ENCODE results near the gene PDSS2. TPM values are rescaled to one million over a fixed set of nuclear protein-coding genes. Genes with fewer than 3 reads are reported as not detected.
A peak's percentile ranks its signal among the peaks of the same experiment; 100 is the strongest.

PDSS2 gene
- total and polyA plus RNA-seq, 2 of the 8 experiments (the other 6 are each of a cell fraction or from before 2014, with no cell fraction given) = 10.7 to 16.1 TPM

DNA sequence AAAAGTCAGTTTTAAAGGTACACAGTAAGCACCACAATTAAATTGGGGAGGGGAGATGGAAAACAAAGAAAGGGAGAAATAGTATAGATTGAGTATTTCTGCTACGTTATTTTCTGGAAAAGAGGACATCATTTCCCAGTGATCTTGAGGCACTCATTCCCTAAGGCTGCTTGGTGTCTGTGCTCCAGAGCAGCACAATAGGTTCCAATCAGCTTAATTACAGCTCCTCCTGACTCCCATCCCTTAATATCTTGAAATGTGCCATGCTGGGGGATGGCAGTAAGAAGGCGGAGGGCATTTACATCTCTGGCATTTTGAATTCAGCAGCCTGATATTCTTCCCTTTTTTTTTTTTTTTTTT is 304.6 kb downstream of the PDSS2 start:
- TF ChIP-seq KDM5A (IDR thresholded peaks at IDR 0.05; ENCODE audit: low read length) = no peak
- TF ChIP-seq TEAD4 (IDR thresholded peaks at IDR 0.05; ENCODE audit: low read depth, low read length) = no peak
- no peak for TF ChIP-seq POLR2A (IDR thresholded peaks at IDR 0.05; ENCODE audit: control extremely low read depth in 1 of 2, low read depth in 2 of 2, low read length in 2 of 2)
- ChIA-PET CTCF (ENCODE audit: partially characterized antibody) (interaction anchor here (0.9 to 1.0 kb wide), 2 partner anchors 24 to 501 kb away, joined by 4 read pairs; no protein-coding TSS in a partner anchor), POLR2A (ENCODE audit: partially characterized antibody) (interaction anchor here (0.9 to 1.1 kb wide), 3 partner anchors 17 to 39 kb away, joined by 3 to 4 read pairs (median 3); no protein-coding TSS in a partner anchor)
- H4K5ac ChIP-seq (ENCODE audit: insufficient read length, low read depth, low read length) = no peak overlapping the region
- no peaks in the 10 kb centered on the region for H3K36me3 ChIP-seq (ENCODE audit: control insufficient read depth in 2 of 4, insufficient read depth in 4 of 4, low read length in 3 of 4)
- no peak overlapping the region for H2BK5ac ChIP-seq (ENCODE audit: low read depth, low read length)
- FAIRE-seq = no peak
- no peak overlapping the region for H3K4ac ChIP-seq (replicated peaks; ENCODE audit: insufficient read length, low read depth, low read length)
- peak overlapping the region; percentile 48; the same call in 1 of the 2 replicates for H3K27ac ChIP-seq (ENCODE audit: low read depth, low read length)
- H3K23ac ChIP-seq (ENCODE audit: insufficient read length) = no peak overlapping the region
- H2AK5ac ChIP-seq (ENCODE audit: low read depth, low read length) = no peak overlapping the region
- peak overlapping the region; percentile 1 to 5; a peak in 1 of 4 replicates for H3K4me2 ChIP-seq (ENCODE audit: insufficient read depth in 1 of 2, low read depth in 2 of 2, low read length in 2 of 2)
- no peak overlapping the region for H2BK12ac ChIP-seq (ENCODE audit: low read depth, low read length)
- no peak overlapping the region for H4K91ac ChIP-seq (replicated peaks; ENCODE audit: insufficient read length, low read length)
- no peak overlapping the region for H3K4me3 ChIP-seq (ENCODE audit: extremely low read depth in 1 of 4, insufficient read depth in 2 of 4, low read depth in 3 of 4, low read length in 4 of 4)
- no peaks in the 10 kb centered on the region for H3K79me2 ChIP-seq (ENCODE audit: control insufficient read depth in 1 of 2, insufficient read depth in 2 of 2, low read length in 2 of 2)
- H4K8ac ChIP-seq (ENCODE audit: extremely low read depth, insufficient read depth, low read length) = no peak overlapping the region
- DNase-seq (ENCODE audit: low read depth in 1 of 2, low spot score in 2 of 2) = no peak
- H2BK20ac ChIP-seq (ENCODE audit: low read length) = no peak overlapping the region
- H4K20me1 ChIP-seq (replicated peaks in 1 of 2; ENCODE audit: control insufficient read depth in 1 of 2, insufficient read depth in 2 of 2, low read length in 2 of 2) = no peaks in the 10 kb centered on the region
- no peak overlapping the region; a peak in 1 of 7 replicates for H3K9ac ChIP-seq (replicated peaks in 1 of 4; ENCODE audit: extremely low read depth in 1 of 4, low read depth in 3 of 4, low read length in 3 of 4)
- no peak overlapping the region for H2AFZ ChIP-seq (ENCODE audit: low read length)
- no peak overlapping the region for H3K56ac ChIP-seq (replicated peaks; ENCODE audit: insufficient read length, low read depth, low read length)
- H3K27me3 ChIP-seq (replicated peaks in 1 of 4; ENCODE audit: control insufficient read depth in 3 of 4, extremely low read depth in 1 of 4, insufficient read depth in 3 of 4, low read length in 3 of 4) = no peaks in the 10 kb centered on the region
- no peak overlapping the region; the same call in 1 of the 2 replicates for H2BK15ac ChIP-seq (ENCODE audit: low read length)
- peaks cover 5 to 10% (median 8%) of the 10 kb centered on the region in 4 experiments; a peak in 6 of 7 replicates for H3K4me1 ChIP-seq (replicated peaks in 1 of 4; ENCODE audit: control insufficient read depth in 3 of 4, insufficient read depth in 4 of 4, low read length in 3 of 4)
- no peaks in the 10 kb centered on the region for H3K9me3 ChIP-seq (ENCODE audit: insufficient read depth in 2 of 2, low read depth in 1 of 2, low read length in 1 of 2)
- H3K18ac ChIP-seq (ENCODE audit: extremely low read depth, low read length) = no peak overlapping the region
- 0 out of 2 replicates have a peak, but pooled peaks cover 2% of the 10 kb centered on the region for H3K23me2 ChIP-seq (ENCODE audit: low read depth, low read length)
- H3K14ac ChIP-seq (ENCODE audit: insufficient read length) = no peak overlapping the region
- no peaks in the 10 kb centered on the region for H3K79me1 ChIP-seq (ENCODE audit: low read depth, low read length)
- H2BK120ac ChIP-seq (replicated peaks; ENCODE audit: low read depth, low read length) = no peak overlapping the region
- WGBS, 2 experiments (ENCODE audit: extremely low coverage in 1 of 2, insufficient coverage in 1 of 2, insufficient read length in 1 of 2, insufficient replicate concordance in 2 of 2, low coverage in 1 of 2, low lambda C conversion rate in 2 of 2, missing lambda C conversion rate in 1 of 2) = 83% methylated on average over 2 of the region's 2 CpGs; no CpG with 5 or more reads in 1 of the 2 experiments
